Common myeloid progenitor, CD34-positive (primary cell): ENCODE results near the gene CD164L2.

Experiments used
- CTCF ChIA-PET: fragments of 350-600 bp; sonication (Branson Sonifier 250); formaldehyde crosslinking; loops from one replicate; lab custom pipeline; 2021; ENCODE audit warnings: antibody characterized with exemption; lab: Charles Lee
- POLR2A ChIA-PET: fragments of 350-600 bp; sonication (Branson Sonifier 250); formaldehyde crosslinking; loops from one replicate; lab custom pipeline; 2021; ENCODE audit warnings: antibody characterized with exemption; lab: Charles Lee
- DNase-seq, 3 donors: peaks; one replicate each; pipeline versions ENCODE4 v3.0.0 to v3.0.0-alpha.2; 2013
- H3K27ac ChIP-seq, 2 experiments: 1 replicate in 1 of 2; 2 replicates in 1 of 2; pipeline ENCODE4 v1.7.0; 2013; ENCODE audit warnings: inconsistent platforms in 2 of 2, low read length in 2 of 2, mild to moderate bottlenecking in 2 of 2, low read depth in 1 of 2, moderate library complexity in 1 of 2; ENCODE audit not compliant: severe bottlenecking in 2 of 2, insufficient read depth in 1 of 2, poor library complexity in 1 of 2
- H3K27me3 ChIP-seq, 5 experiments: replicated peaks in 2 of 5; 1 replicate in 3 of 5; 2 replicates in 2 of 5; pipeline versions ENCODE4 v1.6.1 to v1.7.0; 2013; ENCODE audit warnings: low read length in 4 of 5, mild to moderate bottlenecking in 2 of 5, moderate library complexity in 2 of 5, inconsistent platforms in 1 of 5; ENCODE audit not compliant: insufficient read depth in 5 of 5, control insufficient read depth in 4 of 5
- H3K36me3 ChIP-seq, 4 experiments: 1 replicate in 2 of 4; 2 replicates in 2 of 4; pipeline versions ENCODE4 v1.6.1 to v1.7.0; 2013; ENCODE audit warnings: low read length in 3 of 4, control low read depth in 1 of 4, mild to moderate bottlenecking in 1 of 4; ENCODE audit not compliant: control insufficient read depth in 4 of 4, insufficient read depth in 4 of 4
- H3K4me1 ChIP-seq, 4 experiments: 1 replicate in 3 of 4; 2 replicates in 1 of 4; pipeline versions ENCODE4 v1.6.1 to v1.7.1; 2013; ENCODE audit warnings: low read length in 3 of 4, mild to moderate bottlenecking in 3 of 4, control low read depth in 1 of 4, inconsistent platforms in 1 of 4, moderate library complexity in 1 of 4; ENCODE audit not compliant: control insufficient read depth in 4 of 4, insufficient read depth in 4 of 4; ENCODE audit errors: control extremely low read depth in 1 of 4
- H3K4me3 ChIP-seq, 7 experiments: 1 replicate in 4 of 7; 2 replicates in 3 of 7; pipeline versions ENCODE4 v1.5.1 to v1.7.0; 2013; ENCODE audit warnings: mild to moderate bottlenecking in 7 of 7, low read length in 6 of 7, moderate library complexity in 6 of 7, inconsistent platforms in 2 of 7, low read depth in 2 of 7, control low read depth in 1 of 7; ENCODE audit not compliant: insufficient read depth in 4 of 7, control insufficient read depth in 1 of 7; ENCODE audit errors: extremely low read depth in 1 of 7
- H3K9me3 ChIP-seq, 5 experiments: 1 replicate in 4 of 5; 2 replicates in 1 of 5; pipeline versions ENCODE4 v1.6.1 to v1.7.1; 2013; ENCODE audit warnings: low read length in 4 of 5, mild to moderate bottlenecking in 2 of 5, inconsistent platforms in 1 of 5, low read depth in 1 of 5, moderate library complexity in 1 of 5; ENCODE audit not compliant: control insufficient read depth in 4 of 5, insufficient read depth in 2 of 5; ENCODE audit errors: control extremely low read depth in 1 of 5
- WGBS: methylation state at CpG from one replicate; pipeline ENCODE4 v1.1.5; 2013; ENCODE audit not compliant: insufficient coverage; 5-methylcytosine and 5-hydroxymethylcytosine counted together

The CD164L2 gene

GRCh38 chr1:27331426-27331825 is 51.7 kb downstream of the CD164L2 start:
- H3K4me1 ChIP-seq = no peaks in the 10 kb centered on the region
- WGBS = 100% methylated on average over 3 of the region's 3 CpGs
- H3K27me3 ChIP-seq = no peaks in the 10 kb centered on the region
- ChIA-PET CTCF (interaction anchor here (1.7 to 4.3 kb wide), 4 partner anchors 8 to 65 kb away, joined by 5 to 53 read pairs (median 22); no protein-coding TSS in a partner anchor), POLR2A (no interaction called here)
- peaks cover 10 to 83% (median 67%) of the 10 kb centered on the region in 4 experiments for H3K36me3 ChIP-seq
- no peak for DNase-seq
- H3K27ac ChIP-seq = no peak overlapping the region
- H3K9me3 ChIP-seq = no peaks in the 10 kb centered on the region
- no peak overlapping the region for H3K4me3 ChIP-seq

GRCh38 chr1:27330786-27331185 is 52.3 kb downstream of the CD164L2 start:
- no peaks in the 10 kb centered on the region for H3K27me3 ChIP-seq
- no peak overlapping the region for H3K27ac ChIP-seq
- POLR2A ChIA-PET = no interaction called here
- no peaks in the 10 kb centered on the region for H3K4me1 ChIP-seq
- CTCF ChIA-PET = interaction anchor here (0.6 to 1.2 kb wide), 3 partner anchors 15 to 72 kb away, joined by 3 to 4 read pairs (median 3); no protein-coding TSS in a partner anchor
- peaks cover 10 to 80% (median 66%) of the 10 kb centered on the region in 4 experiments for H3K36me3 ChIP-seq
- no peak overlapping the region for H3K4me3 ChIP-seq
- 100% methylated on average over 6 of the region's 8 CpGs for WGBS
- H3K9me3 ChIP-seq = no peaks in the 10 kb centered on the region
- DNase-seq = no peak
